ENCODE data around the gene MECR. TPM values are rescaled to one million over a fixed set of nuclear protein-coding genes. Genes with fewer than 3 reads are reported as not detected.
"Not testable (repeated sequence)": the region's sequence is repeated elsewhere in the genome, so short reads cannot be mapped to it uniquely, and the experiment has no call there.

MECR gene
- total RNA-seq, 2 donors from 2014 or later, result 7.6 to 8.0 TPM

- ATAC-seq, result no peak
- Mint-ChIP-seq H3K4me3 (no peak overlapping the region), H3K36me3 (ENCODE audit: low read depth) (peaks cover 4% of the 10 kb centered on the region), H3K4me1 (peaks cover 3% of the 10 kb centered on the region), H3K27ac (peak overlapping the region; percentile 73), H3K27me3 (no peaks in the 10 kb centered on the region)
- no peaks in the 10 kb centered on the region for H3K9me3 ChIP-seq (ENCODE audit: control insufficient read depth, low read length, poor library complexity, severe bottlenecking)
- DNase-seq, result no peak
Measured at GRCh38 chr1:29157269-29157601, 73.5 kb downstream of the MECR start.

- Mint-ChIP-seq H3K27ac (peak overlapping the region; percentile 71), H3K27me3 (no peaks in the 10 kb centered on the region), H3K4me1 (peaks cover 3% of the 10 kb centered on the region), H3K36me3 (ENCODE audit: low read depth) (peaks cover 4% of the 10 kb centered on the region), H3K4me3 (peak overlapping the region; percentile 25)
- DNase-seq (no peak), ATAC-seq (no peak)
- no peaks in the 10 kb centered on the region for H3K9me3 ChIP-seq (ENCODE audit: control insufficient read depth, low read length, poor library complexity, severe bottlenecking)
Measured at GRCh38 chr1:29156543-29157268, 74.0 kb downstream of the MECR start.

- no peak for DNase-seq
- peaks cover 7% of the 10 kb centered on the region for H3K4me1 Mint-ChIP-seq
- no peak for ATAC-seq
- H3K27me3 Mint-ChIP-seq, result no peaks in the 10 kb centered on the region
- H3K36me3 Mint-ChIP-seq (ENCODE audit: low read depth), result peaks cover 12% of the 10 kb centered on the region
- no peaks in the 10 kb centered on the region for H3K9me3 ChIP-seq (ENCODE audit: control insufficient read depth, low read length, poor library complexity, severe bottlenecking)
- H3K4me3 Mint-ChIP-seq, result no peak overlapping the region
- H3K27ac Mint-ChIP-seq, result no peak overlapping the region
Measured at GRCh38 chr1:29152046-29152805, 78.5 kb downstream of the MECR start.

DNA sequence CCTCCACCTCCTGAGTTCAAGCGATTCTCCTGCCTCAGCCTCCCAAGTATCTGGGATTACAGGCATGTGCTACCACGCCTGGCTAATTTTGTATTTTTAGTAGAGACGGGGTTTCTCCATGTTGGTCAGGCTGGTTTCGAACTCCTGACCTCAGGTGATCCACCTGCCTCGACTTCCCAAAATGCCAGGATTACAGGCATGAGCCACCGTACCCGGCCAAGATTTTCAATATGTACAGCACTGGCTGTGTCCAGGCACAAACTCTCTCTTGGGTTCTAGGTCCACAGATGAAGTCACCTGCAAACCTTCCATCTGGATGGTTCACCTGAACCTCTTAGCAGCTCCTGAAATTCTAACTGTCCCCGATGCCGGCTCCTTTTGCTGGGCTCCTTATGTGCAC is 80.4 kb downstream of the MECR start:
- not testable (repeated sequence) for H3K27ac Mint-ChIP-seq; H3K9me3 ChIP-seq (ENCODE audit: control insufficient read depth, low read length, poor library complexity, severe bottlenecking); H3K4me3 Mint-ChIP-seq; H3K27me3 Mint-ChIP-seq; ATAC-seq; DNase-seq; H3K4me1 Mint-ChIP-seq
- peaks cover 16% of the 10 kb centered on the region for H3K36me3 Mint-ChIP-seq (ENCODE audit: low read depth)

GRCh38 chr1:29148656-29149491 is 81.9 kb downstream of the MECR start:
- Mint-ChIP-seq H3K4me3 (no peak overlapping the region), H3K27ac (no peak overlapping the region), H3K4me1 (peaks cover 4% of the 10 kb centered on the region), H3K27me3 (no peaks in the 10 kb centered on the region), H3K36me3 (ENCODE audit: low read depth) (peaks cover 16% of the 10 kb centered on the region)
- ATAC-seq (no peak), DNase-seq (no peak)
- H3K9me3 ChIP-seq (ENCODE audit: control insufficient read depth, low read length, poor library complexity, severe bottlenecking), result no peaks in the 10 kb centered on the region

DNA sequence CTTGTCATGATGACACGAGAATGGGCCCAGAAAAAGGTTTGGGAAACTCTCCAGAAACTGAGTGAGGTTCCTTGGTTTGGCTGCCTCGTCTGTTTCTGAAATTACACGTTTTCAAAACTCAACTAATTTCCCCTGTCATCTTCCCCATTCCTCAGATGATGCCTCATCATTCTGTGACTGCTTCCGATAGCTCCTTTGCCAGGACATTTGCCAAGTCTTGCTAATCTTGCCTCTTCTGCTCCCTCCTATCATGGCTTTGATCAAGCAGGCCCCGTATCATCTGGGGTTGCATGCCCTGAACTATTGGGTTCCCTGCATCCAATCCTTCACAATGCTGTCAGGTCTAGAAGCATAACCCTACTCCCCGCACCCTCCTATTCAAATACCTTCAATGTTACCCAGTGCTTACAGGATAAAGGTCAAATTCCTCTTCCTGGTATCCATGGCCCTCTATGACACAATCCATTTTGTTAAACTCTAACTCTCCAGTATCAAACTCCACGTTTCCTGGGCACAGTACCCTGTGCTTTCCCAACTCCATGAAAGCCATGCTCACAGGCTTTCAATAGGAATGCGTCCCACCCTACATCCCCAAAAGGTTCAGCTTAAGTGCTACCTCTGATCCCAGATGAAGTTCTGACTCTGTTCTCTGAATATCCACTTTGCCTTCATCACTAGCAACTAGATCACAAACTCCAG is 84.8 kb downstream of the MECR start:
- ATAC-seq (no peak), DNase-seq (no peak)
- peaks cover 14% of the 10 kb centered on the region for H3K36me3 Mint-ChIP-seq (ENCODE audit: low read depth)

GRCh38 chr1:29144178-29144577 is 86.6 kb downstream of the MECR start:
- Mint-ChIP-seq H3K27me3 (no peaks in the 10 kb centered on the region), H3K4me3 (no peak overlapping the region), H3K36me3 (ENCODE audit: low read depth) (peaks cover 11% of the 10 kb centered on the region), H3K4me1 (peaks cover 2% of the 10 kb centered on the region), H3K27ac (no peak overlapping the region)
- no peak for DNase-seq
- no peaks in the 10 kb centered on the region for H3K9me3 ChIP-seq (ENCODE audit: control insufficient read depth, low read length, poor library complexity, severe bottlenecking)
- no peak for ATAC-seq

More for the DNA sequence above, 84.8 kb downstream of the MECR start:
- Mint-ChIP-seq H3K4me1 (peaks cover 4% of the 10 kb centered on the region), H3K4me3 (no peak overlapping the region), H3K27me3 (no peaks in the 10 kb centered on the region), H3K27ac (peak overlapping the region; percentile 27)
- H3K9me3 ChIP-seq (ENCODE audit: control insufficient read depth, low read length, poor library complexity, severe bottlenecking), result no peaks in the 10 kb centered on the region

DNA sequence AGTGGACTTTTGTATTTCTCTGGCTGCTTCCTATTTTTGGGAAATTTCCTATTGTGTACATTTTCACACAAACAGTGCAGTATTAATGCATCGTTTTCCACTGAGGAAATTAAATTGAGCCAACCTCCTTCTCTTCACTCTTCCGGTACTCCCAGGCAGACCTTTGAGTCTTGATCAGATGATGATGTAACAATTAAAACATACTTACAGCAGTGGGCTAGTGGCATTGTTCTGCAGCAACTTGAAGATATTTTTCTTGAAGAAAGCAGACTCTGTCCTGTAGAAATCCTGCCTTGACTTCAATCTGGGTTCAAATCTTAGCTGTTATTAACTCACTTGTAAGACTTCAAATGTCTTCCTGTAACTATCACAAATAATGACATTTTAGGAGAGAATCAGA is 88.0 kb downstream of the MECR start:
- Mint-ChIP-seq H3K27me3 (no peaks in the 10 kb centered on the region), H3K4me3 (no peak overlapping the region), H3K27ac (no peak overlapping the region), H3K4me1 (no peaks in the 10 kb centered on the region), H3K36me3 (ENCODE audit: low read depth) (peaks cover 4% of the 10 kb centered on the region)
- no peak for DNase-seq
- no peaks in the 10 kb centered on the region for H3K9me3 ChIP-seq (ENCODE audit: control insufficient read depth, low read length, poor library complexity, severe bottlenecking)
- no peak for ATAC-seq

Other genes starting within 250 kb of the MECR start
- not detected for gene TMEM200B, start 107.0 kb downstream of the MECR start, total RNA-seq
- gene SRSF4, start 49.0 kb downstream of the MECR start, total RNA-seq, result 100 to 1,000 TPM in 1 of 2 donors, 10 to 100 TPM in 1; 88.8 to 103 TPM
- not detected for gene PTPRU, start 5.6 kb upstream of the MECR start, total RNA-seq